B cell (primary cell): ENCODE data around the gene KRTAP10-7. TPM values are rescaled to one million over a fixed set of nuclear protein-coding genes. Genes with fewer than 3 reads are reported as not detected.

Source experiments
- ATAC-seq: fragments of 200-7000 bp; cut with Tn5 transposase; one replicate; pipeline ENCODE4 v1.10.0; 2021; ENCODE audit warnings: low read depth, mild to moderate bottlenecking, moderate number of reproducible peaks, moderate library complexity
- CTCF ChIA-PET: fragments of 350-600 bp; sonication (Branson Sonifier 250); formaldehyde crosslinking; loops from one replicate; lab custom pipeline; 2021; ENCODE audit warnings: antibody characterized with exemption, inconsistent platforms; lab: Charles Lee
- POLR2A ChIA-PET: fragments of 350-600 bp; sonication (Branson Sonifier 250); formaldehyde crosslinking; loops from one replicate; lab custom pipeline; 2021; ENCODE audit warnings: antibody characterized with exemption; lab: Charles Lee
- DNase-seq: peaks from one replicate; pipeline ENCODE4 v3.0.0; 2013
- H2AFZ ChIP-seq: 2 replicates; pipeline ENCODE4 v1.6.1; 2012; ENCODE audit warnings: mild to moderate bottlenecking, low read depth, low read length; ENCODE audit not compliant: insufficient read depth, poor library complexity, severe bottlenecking
- H3K27ac ChIP-seq, 2 donors: 1 replicate in 1 of 2; 2 replicates in 1 of 2; pipeline ENCODE4 v1.5.1; 2012 to 2013; ENCODE audit warnings: low read length in 2 of 2, mild to moderate bottlenecking in 2 of 2, moderate library complexity in 1 of 2
- H3K27me3 ChIP-seq, 4 experiments: fragments of 200-600 bp in 1 of 4; sonication (generic) in 1 of 4; replicated peaks in 1 of 4; 1 replicate in 2 of 4; 2 replicates in 2 of 4; pipeline versions ENCODE4 v1.6.1 to v1.7.0; 2013 to 2016; ENCODE audit warnings: low read length in 3 of 4, mild to moderate bottlenecking in 2 of 4, mixed read lengths in 1 of 4, moderate library complexity in 1 of 4; ENCODE audit not compliant: insufficient read depth in 4 of 4, control insufficient read depth in 3 of 4; ENCODE audit errors: control extremely low read depth in 1 of 4
- H3K36me3 ChIP-seq, 2 experiments: replicated peaks in 1 of 2; 1 replicate in 1 of 2; 2 replicates in 1 of 2; pipeline versions ENCODE4 v1.6.1 to v1.7.1; 2013; ENCODE audit warnings: low read length in 1 of 2; ENCODE audit not compliant: insufficient read depth in 2 of 2, control insufficient read depth in 1 of 2; ENCODE audit errors: control extremely low read depth in 1 of 2, extremely low read depth in 1 of 2
- H3K4me1 ChIP-seq, 2 donors: fragments of 200-600 bp in 1 of 2; sonication (generic) in 1 of 2; 1 replicate in 1 of 2; 2 replicates in 1 of 2; pipeline versions ENCODE4 v1.5.1 to v1.6.1; 2013 to 2017; ENCODE audit warnings: low read length in 2 of 2; ENCODE audit not compliant: control insufficient read depth in 2 of 2, insufficient read depth in 2 of 2
- H3K4me2 ChIP-seq: replicated peaks from 2 replicates; pipeline ENCODE3; 2012; ENCODE audit warnings: mild to moderate bottlenecking, low read depth, low read length; ENCODE audit not compliant: poor library complexity, severe bottlenecking
- H3K4me3 ChIP-seq, 5 experiments: fragments of 200-600 bp in 1 of 5; sonication (generic) in 1 of 5; 1 replicate in 3 of 5; 2 replicates in 2 of 5; pipeline versions ENCODE4 v1.5.1 to v1.7.0; 2011 to 2016; ENCODE audit warnings: low read length in 4 of 5, mild to moderate bottlenecking in 4 of 5, low read depth in 2 of 5, control low read depth in 1 of 5, moderate library complexity in 1 of 5; ENCODE audit not compliant: insufficient read depth in 1 of 5; ENCODE audit errors: control extremely low read depth in 1 of 5, extremely low read depth in 1 of 5
- H3K79me2 ChIP-seq: fragments of 200-600 bp; sonication (generic); one replicate; pipeline ENCODE4 v1.6.0; 2016; ENCODE audit warnings: low read length; ENCODE audit not compliant: control insufficient read depth, insufficient read depth
- H3K9ac ChIP-seq: fragments of 200-600 bp; sonication (generic); 2 replicates; pipeline ENCODE4 v1.6.1; 2017; ENCODE audit warnings: mild to moderate bottlenecking, low read length, moderate library complexity
- H3K9me3 ChIP-seq, 3 donors: one replicate each; pipeline versions ENCODE4 v1.6.1 to v1.7.1; 2013; ENCODE audit warnings: low read length in 2 of 3; ENCODE audit not compliant: control insufficient read depth in 2 of 3, insufficient read depth in 1 of 3; ENCODE audit errors: control extremely low read depth in 1 of 3
- H4K20me1 ChIP-seq: 2 replicates; pipeline ENCODE4 v1.6.0; 2012; ENCODE audit warnings: mild to moderate bottlenecking, low read length; ENCODE audit not compliant: insufficient read depth, control insufficient read depth, poor library complexity, severe bottlenecking
- H3K27ac Mint-ChIP-seq: one replicate; pipeline ENCODE4 v1.8.0; 2021; ENCODE audit warnings: mixed read lengths
- H3K27me3 Mint-ChIP-seq: one replicate; pipeline ENCODE4 v1.8.0; 2021; ENCODE audit warnings: mixed read lengths
- H3K4me1 Mint-ChIP-seq: one replicate; pipeline ENCODE4 v1.8.0; 2021; ENCODE audit warnings: mixed read lengths
- H3K4me3 Mint-ChIP-seq: one replicate; pipeline ENCODE4 v1.8.0; 2021; ENCODE audit warnings: mixed read lengths
- H3K9me3 Mint-ChIP-seq: one replicate; pipeline ENCODE4 v1.8.0; 2022; ENCODE audit warnings: mixed read lengths; ENCODE audit not compliant: insufficient read depth
- EZH2 ChIP-seq: IDR thresholded peaks from 2 replicates; pipeline ENCODE4 v1.6.1; 2012; ENCODE audit warnings: borderline replicate concordance, low read depth, mild to moderate bottlenecking, moderate library complexity, low read length; ENCODE audit not compliant: insufficient read depth, poor library complexity, severe bottlenecking
- WGBS: methylation state at CpG from one replicate; pipeline ENCODE4 v1.1.5; 2013; ENCODE audit warnings: missing lambda C conversion rate; ENCODE audit not compliant: insufficient coverage; 5-methylcytosine and 5-hydroxymethylcytosine counted together
- intact Hi-C: fragments of 100-400 bp; cut with micrococcal nuclease; formaldehyde crosslinking; loops from one replicate; pipeline ENCODE4 v1.10.0; 2022
- polyA plus RNA-seq: library from polyadenylated mRNA; depleted of rRNA; stranded (reverse); fragments of >200 nt; gene quantifications from 2 replicates; pipeline ENCODE4 v1.2.3, GENCODE V29; 2012
- total RNA-seq, 2 donors: library from RNA; stranded (reverse); fragments of 120-200 nt in 1 of 2; gene quantifications; 1 replicate in 1 of 2; 2 replicates in 1 of 2; pipeline versions ENCODE4 v1.2.3 to v1.2.4, GENCODE V29; 2013 to 2022
- TF ChIP-seq, protein P1 (sequence below): fragments of 200-600 bp; IDR thresholded peaks from one replicate; pipeline ENCODE4 v1.8.0; 2022; ENCODE audit warnings: antibody characterized with exemption, mild to moderate bottlenecking

Gene KRTAP10-7
- total and polyA plus RNA-seq, 2 donors (not counting 1 experiment from before 2014, with no cell fraction given), result not detected

- H3K27me3 ChIP-seq, result peaks cover 0 to 4% (median 0%) of the 10 kb centered on the region in 4 experiments
- intact Hi-C loops, result no loop called here
- no peak overlapping the region for H3K4me3 Mint-ChIP-seq
- H3K9me3 Mint-ChIP-seq, result peaks cover 2% of the 10 kb centered on the region
- H3K27me3 Mint-ChIP-seq, result peaks cover 33% of the 10 kb centered on the region
- ChIA-PET CTCF (no interaction called here), POLR2A (no interaction called here)
- WGBS, result 91% methylated on average over 33 of the region's 40 CpGs
- no peak overlapping the region for H3K27ac ChIP-seq
- H3K4me1 ChIP-seq, result peaks cover under 1 to 2% of the 10 kb centered on the region in 2 donors
- no peak for ATAC-seq
- peaks cover 3% of the 10 kb centered on the region for H3K4me1 Mint-ChIP-seq
- no peak overlapping the region for H2AFZ ChIP-seq
- DNase-seq, result no peak
- no peaks in the 10 kb centered on the region for H3K79me2 ChIP-seq
- no peaks in the 10 kb centered on the region for H4K20me1 ChIP-seq
- no peak overlapping the region for H3K9ac ChIP-seq
- H3K4me3 ChIP-seq, result no peak overlapping the region
- H3K9me3 ChIP-seq, result peaks cover 0 to 31% (median 7%) of the 10 kb centered on the region in 3 donors
- no peak overlapping the region for H3K27ac Mint-ChIP-seq
- no peaks in the 10 kb centered on the region for H3K36me3 ChIP-seq
- TF ChIP-seq EZH2, result no peak
- TF ChIP-seq, protein P1, sequence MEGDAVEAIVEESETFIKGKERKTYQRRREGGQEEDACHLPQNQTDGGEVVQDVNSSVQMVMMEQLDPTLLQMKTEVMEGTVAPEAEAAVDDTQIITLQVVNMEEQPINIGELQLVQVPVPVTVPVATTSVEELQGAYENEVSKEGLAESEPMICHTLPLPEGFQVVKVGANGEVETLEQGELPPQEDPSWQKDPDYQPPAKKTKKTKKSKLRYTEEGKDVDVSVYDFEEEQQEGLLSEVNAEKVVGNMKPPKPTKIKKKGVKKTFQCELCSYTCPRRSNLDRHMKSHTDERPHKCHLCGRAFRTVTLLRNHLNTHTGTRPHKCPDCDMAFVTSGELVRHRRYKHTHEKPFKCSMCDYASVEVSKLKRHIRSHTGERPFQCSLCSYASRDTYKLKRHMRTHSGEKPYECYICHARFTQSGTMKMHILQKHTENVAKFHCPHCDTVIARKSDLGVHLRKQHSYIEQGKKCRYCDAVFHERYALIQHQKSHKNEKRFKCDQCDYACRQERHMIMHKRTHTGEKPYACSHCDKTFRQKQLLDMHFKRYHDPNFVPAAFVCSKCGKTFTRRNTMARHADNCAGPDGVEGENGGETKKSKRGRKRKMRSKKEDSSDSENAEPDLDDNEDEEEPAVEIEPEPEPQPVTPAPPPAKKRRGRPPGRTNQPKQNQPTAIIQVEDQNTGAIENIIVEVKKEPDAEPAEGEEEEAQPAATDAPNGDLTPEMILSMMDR, result no peak
- H3K4me2 ChIP-seq, result no peak overlapping the region
These were observed 28.3 kb upstream of the KRTAP10-7 start for GRCh38 chr21:44571844-44572782.
